DMS 273 (cell line): ENCODE data around the gene EIF1AX.
"Not testable (repeated sequence)": the region's sequence is repeated elsewhere in the genome, so short reads cannot be mapped to it uniquely, and the experiment has no call there.

Experiments
- DNase-seq: peaks from one replicate; lab custom pipeline; 2025; ENCODE audit not compliant: unreplicated experiment; lab: John Stamatoyannopoulos, UW

The EIF1AX gene

DNA sequence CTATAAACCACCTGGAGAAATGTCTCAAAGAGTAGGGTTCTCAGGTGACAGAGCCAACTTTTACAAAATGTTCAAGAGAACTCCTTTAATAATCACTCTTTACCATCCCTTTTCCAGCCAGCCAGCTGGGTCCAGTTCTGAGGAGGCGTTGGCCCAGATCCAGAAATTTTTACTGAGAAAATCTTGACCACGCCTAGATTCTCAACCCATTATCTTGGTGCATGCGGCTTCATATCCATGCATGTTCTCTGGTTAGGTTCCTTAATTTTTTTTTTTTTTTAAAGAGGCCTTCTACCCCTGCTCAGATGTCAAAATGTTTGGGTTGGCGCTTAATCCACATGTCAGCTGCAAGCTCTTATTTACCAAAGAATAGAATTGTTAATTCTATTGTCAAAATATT lies 13.0 kb downstream of the EIF1AX start:
- peak; percentile 23 for DNase-seq

DNA sequence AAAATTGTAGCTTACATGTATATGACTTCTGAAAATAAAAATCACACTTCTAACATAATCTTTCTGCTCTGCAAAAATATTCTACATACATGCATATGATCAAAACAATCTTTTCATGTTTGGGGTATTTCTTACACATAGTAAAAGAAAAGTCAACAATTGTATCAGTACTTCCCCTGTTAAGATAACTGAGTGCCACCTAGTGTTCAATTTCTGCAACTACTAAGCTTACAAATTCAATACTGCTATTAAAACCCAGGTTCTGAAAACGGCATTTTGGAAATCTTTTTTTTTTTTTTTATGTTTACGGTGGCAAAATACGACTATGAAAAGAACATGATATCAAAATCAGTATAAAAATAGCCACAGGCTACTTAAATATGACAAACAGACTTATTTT lies 14.2 kb downstream of the EIF1AX start:
- DNase-seq, result peak; percentile 21

DNA sequence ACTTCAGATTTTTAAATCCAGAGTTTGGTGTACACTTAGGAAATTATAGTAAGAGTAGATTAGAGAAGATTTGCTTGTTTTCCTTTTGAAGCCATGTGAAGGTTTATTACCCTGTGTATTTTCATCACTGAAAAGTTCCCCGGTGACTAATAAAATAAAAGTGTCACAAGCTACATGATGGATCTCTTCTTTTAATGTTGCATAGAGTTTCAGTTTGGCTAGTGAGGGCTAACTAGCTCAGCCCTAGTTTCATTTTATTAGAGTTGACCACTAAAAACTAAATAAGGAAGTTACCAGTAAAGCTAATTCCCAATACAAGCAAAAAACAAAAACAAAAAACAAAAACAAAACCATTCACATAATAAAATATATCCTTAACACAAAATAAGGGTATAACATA lies 14.8 kb downstream of the EIF1AX start:
- DNase-seq, result not testable (repeated sequence)

DNA sequence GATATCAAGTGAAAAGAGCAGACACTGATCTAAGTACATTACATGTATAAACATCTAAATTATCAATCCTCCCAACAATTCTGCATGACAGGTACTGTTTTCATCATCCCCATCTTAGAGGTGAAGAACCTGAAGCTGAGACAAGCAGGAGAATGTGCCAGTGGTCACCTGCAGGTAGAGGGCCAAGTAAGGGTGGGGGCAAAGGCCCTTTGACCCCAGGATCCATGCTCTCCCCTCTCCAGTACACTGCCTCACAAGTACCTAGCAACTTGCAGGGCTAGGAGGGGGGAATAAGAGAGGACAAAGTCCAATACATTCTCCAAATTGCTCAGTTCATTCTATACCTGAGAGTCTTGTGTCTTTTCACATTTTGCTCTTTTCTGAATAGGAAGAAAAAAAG lies 16.7 kb downstream of the EIF1AX start:
- DNase-seq, result no peak

DNA sequence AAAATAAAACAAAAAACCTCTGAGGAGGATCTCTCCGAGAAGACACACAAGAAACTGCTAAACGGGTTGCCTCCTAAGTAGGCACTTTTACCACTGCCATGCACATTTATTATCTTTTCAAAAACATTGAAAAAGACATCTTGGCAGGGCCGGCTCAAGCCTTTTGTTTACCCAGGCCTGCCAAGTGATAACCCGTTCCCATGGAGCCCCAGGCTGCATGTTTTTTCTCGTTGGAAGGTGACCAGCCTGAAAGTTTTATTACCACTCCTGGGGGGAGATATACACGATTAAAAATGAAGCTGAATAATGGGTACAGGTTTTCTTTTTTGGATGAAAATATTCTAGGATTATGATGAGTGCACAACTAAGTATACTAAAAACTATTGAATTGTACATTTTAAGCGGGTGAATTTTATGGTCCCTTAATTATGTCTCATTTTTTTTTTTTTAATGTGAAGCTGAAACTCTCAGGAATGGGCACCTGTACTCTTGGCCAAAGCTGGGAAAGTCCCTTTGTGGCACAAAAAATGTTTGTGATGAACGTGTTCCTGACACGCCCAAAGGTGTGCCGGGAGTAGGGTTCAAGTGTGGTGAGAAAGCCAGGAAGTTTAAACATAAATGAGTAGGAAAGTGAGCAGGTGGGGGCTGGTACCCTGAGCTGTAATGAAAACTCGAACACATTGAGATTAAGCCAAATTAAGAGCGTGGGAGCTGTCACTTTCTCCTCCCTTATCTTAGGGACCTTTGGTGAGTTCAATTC lies 23.4 kb downstream of the EIF1AX start:
- DNase-seq, result peak; percentile 44

DNA sequence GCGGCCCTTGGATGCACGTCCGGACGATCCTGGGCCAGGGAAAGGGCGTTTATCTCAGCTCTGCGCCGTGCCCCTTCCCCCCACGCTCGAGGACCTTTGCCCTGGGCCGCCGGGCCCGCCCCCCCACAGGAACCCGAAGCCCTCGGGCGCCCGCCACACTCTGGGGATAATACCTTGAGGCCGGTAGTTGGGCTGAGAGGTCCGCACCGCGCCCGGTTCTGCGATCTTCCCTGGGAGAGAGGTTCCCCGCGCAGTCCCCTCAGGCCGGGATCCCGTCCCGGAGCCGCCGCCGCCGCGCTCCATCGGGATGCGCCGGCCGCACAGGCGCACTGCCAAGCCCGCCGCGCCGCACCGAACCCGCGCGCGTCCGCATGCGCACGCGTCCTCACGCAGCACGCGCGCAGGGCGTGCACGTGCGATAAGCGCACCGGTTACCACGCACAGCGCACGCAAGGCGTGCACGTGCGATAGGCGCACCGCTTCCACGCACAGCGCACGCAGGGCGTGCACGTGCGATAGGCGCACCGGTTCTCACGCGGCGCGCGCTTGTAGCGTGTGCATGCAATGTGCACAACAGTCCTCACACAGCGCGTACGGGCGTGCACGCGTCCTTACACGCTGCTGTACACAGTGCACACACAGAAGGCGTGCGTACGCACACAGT lies 24.9 kb downstream of the EIF1AX start, which contains the start of gene MAP7D2:
Gene MAP7D2 (minus strand): TSS at position 331 of the 664 bp plus-strand sequence. CDS start 28 bp downstream, at position 303.
- DNase-seq, result peak; percentile 68

DNA sequence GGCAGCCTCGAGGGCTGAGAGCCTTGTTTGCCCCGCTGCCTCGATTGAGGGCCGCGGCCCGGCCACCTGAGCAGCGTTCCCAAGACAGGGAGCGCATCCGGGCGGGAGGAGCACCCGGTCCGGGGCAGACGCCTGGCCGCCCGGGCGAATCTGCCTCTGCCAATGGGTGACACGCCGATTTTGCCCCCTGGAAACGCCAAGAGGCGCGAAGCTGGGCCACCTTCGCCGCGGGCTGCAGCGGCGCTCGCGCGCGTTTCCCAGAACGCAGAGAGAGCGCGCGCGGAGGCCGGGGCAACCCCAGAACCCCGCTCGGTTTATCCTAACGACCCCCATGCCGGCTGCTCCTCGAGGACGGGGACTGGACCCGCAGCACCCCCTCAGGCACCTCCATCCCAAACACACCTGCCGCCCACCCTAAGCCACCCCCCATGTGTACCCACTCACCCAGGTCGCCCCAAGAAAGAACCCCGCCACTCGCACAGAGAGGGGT lies 25.5 kb downstream of the EIF1AX start:
- DNase-seq, result peak; percentile 69

DNA sequence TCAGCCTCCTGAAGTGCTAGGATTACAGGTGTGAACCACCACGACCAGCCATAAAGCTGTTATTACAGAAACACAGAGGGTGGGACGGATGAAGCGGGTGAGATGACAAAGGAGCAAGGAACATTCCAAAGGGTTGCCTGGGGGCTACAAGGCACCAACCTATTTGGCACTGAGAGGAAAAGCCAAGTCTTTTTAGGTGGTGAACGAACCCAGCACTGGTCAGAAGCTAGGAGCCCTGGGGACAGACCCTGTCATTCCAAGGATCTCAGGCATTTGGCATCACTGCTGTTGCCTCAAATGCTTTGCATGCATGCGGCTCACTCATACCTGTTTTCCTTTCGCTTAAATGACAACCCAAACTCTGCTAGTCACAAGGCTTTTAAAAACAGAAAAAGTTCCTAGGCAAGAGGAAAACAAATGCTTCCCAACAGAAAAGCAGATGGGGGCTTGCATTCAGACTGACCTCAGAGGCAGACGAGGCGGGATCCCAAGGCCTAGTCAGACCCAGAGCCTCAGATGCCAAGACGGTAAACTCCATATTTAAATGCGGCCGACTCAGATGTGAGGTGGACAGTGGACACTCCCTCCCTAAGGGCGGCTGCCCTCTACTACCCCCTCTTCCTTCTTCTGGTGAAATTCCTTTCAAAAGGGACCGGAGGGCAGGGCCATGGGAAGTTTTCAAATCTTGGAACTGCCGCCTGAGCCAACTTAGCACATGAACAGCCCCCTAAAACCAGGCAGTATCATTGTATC lies 29.4 kb downstream of the EIF1AX start:
- no peak for DNase-seq

DNA sequence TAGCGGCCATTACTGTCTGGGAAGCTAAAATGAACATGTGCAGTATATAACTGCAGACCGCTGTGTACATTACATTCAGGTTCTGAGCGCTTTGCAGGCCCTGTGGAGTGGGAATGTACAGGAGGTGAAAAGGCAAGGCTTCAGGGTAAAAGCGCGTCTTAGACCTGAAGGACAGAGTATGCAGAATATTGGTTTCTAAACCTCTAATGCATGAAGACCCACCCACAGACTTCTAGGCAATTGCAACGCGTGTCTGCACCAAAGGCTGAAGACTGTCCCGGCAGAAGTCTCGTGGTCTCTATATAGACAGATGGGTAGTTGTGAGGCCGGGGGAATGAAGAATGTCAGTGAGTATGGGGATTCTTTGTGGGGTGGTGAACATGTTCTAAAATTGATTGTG lies 30.4 kb downstream of the EIF1AX start:
- DNase-seq, result no peak

DNA sequence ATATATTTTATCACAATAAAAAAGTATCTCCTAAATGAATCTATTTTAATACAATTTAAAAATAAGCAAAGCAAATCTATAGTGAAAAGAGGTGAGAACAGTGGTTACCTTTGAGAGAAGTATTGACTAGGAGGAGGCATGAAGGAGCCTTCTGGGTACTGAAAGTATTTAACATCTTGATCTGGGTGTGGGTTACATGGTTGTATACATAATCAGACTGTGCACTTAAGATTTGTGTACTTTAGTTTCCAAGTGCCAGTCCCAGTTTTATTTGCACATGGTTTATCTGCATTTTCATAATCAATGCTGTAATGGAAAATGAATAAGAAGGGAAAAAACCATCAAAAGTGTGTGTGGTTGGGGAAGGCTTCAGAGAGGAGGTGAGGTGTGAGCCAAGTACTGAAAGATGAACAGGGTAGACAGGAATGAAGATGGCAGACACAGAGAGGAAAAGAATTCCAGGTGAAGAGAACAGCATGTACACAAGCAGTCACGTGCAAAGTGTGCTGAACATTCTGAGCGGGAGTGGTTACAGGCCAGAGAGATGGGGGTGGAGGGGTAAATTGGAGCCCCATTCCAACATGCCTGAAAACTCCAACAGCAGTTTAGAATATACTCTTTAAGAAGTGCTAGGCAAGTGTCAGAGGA lies 39.6 kb downstream of the EIF1AX start:
- DNase-seq, result no peak

DNA sequence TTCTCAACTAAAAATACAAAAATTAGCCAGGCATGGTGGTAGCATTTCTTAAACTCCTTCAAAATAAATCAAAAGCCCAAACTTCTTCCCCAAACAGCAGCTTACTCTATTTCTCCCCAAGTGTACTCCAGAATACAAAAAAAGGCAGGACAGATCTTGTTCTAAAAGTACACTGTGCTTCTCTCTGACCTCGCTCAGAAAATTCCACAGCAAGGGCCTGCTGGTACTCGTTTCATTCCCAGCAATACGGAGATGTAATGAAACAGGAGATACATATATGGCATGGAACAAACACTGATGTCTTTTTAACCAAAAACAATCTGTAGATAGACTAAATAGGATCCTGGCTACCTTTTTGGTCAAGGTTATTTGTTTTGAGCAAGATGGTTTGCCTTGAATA lies 50.1 kb downstream of the EIF1AX start:
- DNase-seq, result no peak

DNA sequence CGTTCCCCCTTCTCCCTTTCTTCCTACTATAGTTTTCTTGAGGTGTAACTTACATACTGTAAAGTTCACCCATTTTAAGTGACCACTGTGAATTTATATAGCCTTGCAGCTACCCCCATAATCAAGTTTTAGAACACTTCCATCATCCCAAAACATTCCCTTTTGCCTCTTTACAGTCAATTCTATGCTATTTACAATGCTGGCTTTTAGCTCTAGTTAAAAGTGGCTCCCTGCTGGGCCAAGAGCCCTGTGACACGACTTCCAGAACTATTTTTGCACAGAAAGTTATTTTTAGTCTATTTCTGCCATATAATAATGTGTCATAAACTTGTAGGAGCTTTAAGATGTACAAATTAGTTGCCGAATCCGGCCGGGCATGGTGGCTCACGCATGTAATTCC lies 51.8 kb downstream of the EIF1AX start:
- no peak for DNase-seq

DNA sequence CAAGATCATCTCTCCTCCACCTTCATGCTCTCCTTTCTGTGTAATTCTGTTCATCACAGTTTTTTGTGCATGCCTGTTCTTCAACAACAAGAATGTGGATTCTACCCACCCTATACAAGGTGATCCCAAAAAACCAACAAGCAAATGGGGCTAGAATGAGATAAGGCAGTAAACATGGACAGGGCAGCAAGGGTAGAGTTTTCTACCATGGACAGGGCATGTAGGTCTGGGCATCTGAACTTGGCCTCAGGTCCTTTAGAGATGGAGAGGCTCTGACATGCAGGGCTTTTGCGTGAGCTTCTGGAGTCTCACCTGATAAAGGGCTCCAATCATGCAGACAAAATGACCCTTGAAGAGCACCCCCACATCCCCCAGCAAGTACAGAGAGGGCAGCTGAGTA lies 61.4 kb downstream of the EIF1AX start:
- DNase-seq, result no peak
